ENCODE results near the gene MARCHF10. TPM values are rescaled to one million over a fixed set of nuclear protein-coding genes. Genes with fewer than 3 reads are reported as not detected.

Gene MARCHF10
- total RNA-seq, 1 experiment from 2014 or later: 8.0 TPM

GRCh38 chr17:62720126-62720850, 87.8 kb downstream of the MARCHF10 start:
- DNase-seq: peak in 1 of 2 experiments; percentile 42
- Histone ChIP-seq H3K4me2 (no peak overlapping the region), H3K9me2 (ENCODE audit: insufficient read depth) (no peaks in the 10 kb centered on the region), H3K4me3 (no peak overlapping the region), H3K27ac (no peak overlapping the region), H3K4me1 (replicated peaks; ENCODE audit: insufficient read depth) (peaks cover 32% of the 10 kb centered on the region), H4K20me1 (ENCODE audit: insufficient read depth) (no peaks in the 10 kb centered on the region), H2AFZ (no peak overlapping the region), H3K27me3 (ENCODE audit: insufficient read depth, low read depth) (no peaks in the 10 kb centered on the region), H3F3A (ENCODE audit: insufficient read depth, low read depth) (peaks cover 5% of the 10 kb centered on the region), H3K9me3 (ENCODE audit: insufficient read depth, low read depth) (no peaks in the 10 kb centered on the region; the same call in 1 of the 2 replicates), H3K79me2 (ENCODE audit: low read depth) (no peaks in the 10 kb centered on the region), H3K36me3 (ENCODE audit: low read depth) (no peaks in the 10 kb centered on the region)
- ChIA-PET CTCF (interaction anchor here (0.6 to 0.7 kb wide), 4 partner anchors 33 to 977 kb away, joined by 5 to 7 read pairs (median 6); no protein-coding TSS in a partner anchor), POLR2A (ENCODE audit: unreplicated experiment) (interaction anchor here (0.5 to 0.6 kb wide), 2 partner anchors 246 to 376 kb away, joined by 3 to 4 read pairs; no protein-coding TSS in a partner anchor)
- intact Hi-C loops (cut with micrococcal nuclease; ENCODE audit: unreplicated experiment): no loop called here
- TF ChIP-seq CTCF (conservative IDR thresholded peaks at IDR 0.05) (peak; percentile 59), EZH2 (IDR thresholded peaks at IDR 0.05; ENCODE audit: low read depth) (no peak)
- BruUV-seq (replicated peaks): no TSS peak

GRCh38 chr17:62719586-62719985, 88.5 kb downstream of the MARCHF10 start:
- ChIA-PET POLR2A (ENCODE audit: unreplicated experiment) (interaction anchor here (0.6 kb wide), 1 partner anchor 377 kb away, joined by 4 read pairs; no protein-coding TSS in a partner anchor), CTCF (interaction anchor here (0.7 kb wide), 1 partner anchor 978 kb away, joined by 5 read pairs; no protein-coding TSS in a partner anchor)
- H3K4me2 ChIP-seq: no peak overlapping the region

GRCh38 chr17:62718429-62718828, 89.7 kb downstream of the MARCHF10 start:
- peak; percentile 68 to 73 for DNase-seq

More at GRCh38 chr17:62719586-62719985, 88.5 kb downstream of the MARCHF10 start:
- Histone ChIP-seq H2AFZ (no peak overlapping the region), H3K9me3 (ENCODE audit: insufficient read depth, low read depth) (no peaks in the 10 kb centered on the region; the same call in 1 of the 2 replicates), H3K36me3 (ENCODE audit: low read depth) (no peaks in the 10 kb centered on the region), H3K27me3 (ENCODE audit: insufficient read depth, low read depth) (no peaks in the 10 kb centered on the region), H3K9me2 (ENCODE audit: insufficient read depth) (no peaks in the 10 kb centered on the region), H3K27ac (no peak overlapping the region), H3K4me3 (no peak overlapping the region), H4K20me1 (ENCODE audit: insufficient read depth) (no peaks in the 10 kb centered on the region), H3K79me2 (ENCODE audit: low read depth) (no peaks in the 10 kb centered on the region), H3K4me1 (replicated peaks; ENCODE audit: insufficient read depth) (peaks cover 29% of the 10 kb centered on the region), H3F3A (ENCODE audit: insufficient read depth, low read depth) (0 out of 2 replicates have a peak, but pooled peaks cover 4% of the 10 kb centered on the region)
- no TSS peak for BruUV-seq (replicated peaks)
- no peak for DNase-seq
- intact Hi-C loops (cut with micrococcal nuclease; ENCODE audit: unreplicated experiment): loop anchor here (5.0 kb wide), 2 partner anchors 43 to 58 kb away; no protein-coding TSS in a partner anchor
- TF ChIP-seq CTCF (conservative IDR thresholded peaks at IDR 0.05) (no peak), EZH2 (IDR thresholded peaks at IDR 0.05; ENCODE audit: low read depth) (no peak)

More at GRCh38 chr17:62718429-62718828, 89.7 kb downstream of the MARCHF10 start:
- no TSS peak for BruUV-seq (replicated peaks)
- intact Hi-C loops (cut with micrococcal nuclease; ENCODE audit: unreplicated experiment): loop anchor here (5.0 kb wide), 2 partner anchors 44 to 59 kb away; no protein-coding TSS in a partner anchor
- H3K4me3 ChIP-seq: no peak overlapping the region
- peaks cover 29% of the 10 kb centered on the region for H3K4me1 ChIP-seq (replicated peaks; ENCODE audit: insufficient read depth)
- H4K20me1 ChIP-seq (ENCODE audit: insufficient read depth): no peaks in the 10 kb centered on the region
- no peaks in the 10 kb centered on the region for H3K9me2 ChIP-seq (ENCODE audit: insufficient read depth)
- H3K27ac ChIP-seq: peak overlapping the region; percentile 48; the same call in 1 of the 2 replicates
- ChIA-PET CTCF (no interaction called here), POLR2A (ENCODE audit: unreplicated experiment) (no interaction called here)
- H3K36me3 ChIP-seq (ENCODE audit: low read depth): no peaks in the 10 kb centered on the region
- no peaks in the 10 kb centered on the region for H3K79me2 ChIP-seq (ENCODE audit: low read depth)
- TF ChIP-seq EZH2 (IDR thresholded peaks at IDR 0.05; ENCODE audit: low read depth): no peak
- no peak for TF ChIP-seq CTCF (conservative IDR thresholded peaks at IDR 0.05)
- H3F3A ChIP-seq (ENCODE audit: insufficient read depth, low read depth): peaks cover 6% of the 10 kb centered on the region; the same call in 1 of the 2 replicates
- no peaks in the 10 kb centered on the region for H3K9me3 ChIP-seq (ENCODE audit: insufficient read depth, low read depth)
- H3K27me3 ChIP-seq (ENCODE audit: insufficient read depth, low read depth): no peaks in the 10 kb centered on the region
- H2AFZ ChIP-seq: no peak overlapping the region
- H3K4me2 ChIP-seq: peak overlapping the region; percentile 54
